CMK (cell line): ENCODE results near the gene TRUB1.
"Not testable (repeated sequence)": the region's sequence is repeated elsewhere in the genome, so short reads cannot be mapped to it uniquely, and the experiment has no call there.

Experiments used
- DNase-seq: peaks from one replicate; pipeline ENCODE4 v3.0.0-alpha.2; 2010; ENCODE audit warnings: low read depth

TRUB1 gene

GRCh38 chr10:114937962-114938855 is at the start of gene TRUB1:
Gene TRUB1 (plus strand): TSS chr10:114938195. CDS start chr10:114938254, 59 bp downstream.
- peak; percentile 59 for DNase-seq

GRCh38 chr10:114893251-114893650 is 44.7 kb upstream of the TRUB1 start:
- DNase-seq: no peak

GRCh38 chr10:114894911-114895310 is 43.1 kb upstream of the TRUB1 start:
- DNase-seq: no peak

- not testable (repeated sequence) for DNase-seq
These were observed 41.0 kb upstream of the TRUB1 start for GRCh38 chr10:114897011-114897410.

- no peak for DNase-seq
These were observed 40.4 kb upstream of the TRUB1 start for GRCh38 chr10:114897593-114897992.

- no peak for DNase-seq
These were observed 38.0 kb upstream of the TRUB1 start for GRCh38 chr10:114899982-114900381.

- no peak for DNase-seq
These were observed 37.3 kb upstream of the TRUB1 start for GRCh38 chr10:114900658-114901057.

- DNase-seq: no peak
These were observed 35.8 kb upstream of the TRUB1 start for GRCh38 chr10:114902151-114902550.

- DNase-seq: no peak
These were observed 32.5 kb upstream of the TRUB1 start for GRCh38 chr10:114905450-114905849.

GRCh38 chr10:114906981-114907380 is 31.0 kb upstream of the TRUB1 start:
- DNase-seq: no peak

- no peak for DNase-seq
These were observed 29.1 kb upstream of the TRUB1 start for GRCh38 chr10:114908896-114909295.

GRCh38 chr10:114911052-114911711 is 26.8 kb upstream of the TRUB1 start:
- DNase-seq: no peak

- DNase-seq: no peak
These were observed 26.1 kb upstream of the TRUB1 start for GRCh38 chr10:114911801-114912469.

- DNase-seq: no peak
These were observed 25.5 kb upstream of the TRUB1 start for GRCh38 chr10:114912470-114912859.

GRCh38 chr10:114914560-114914959 is 23.4 kb upstream of the TRUB1 start:
- no peak for DNase-seq

GRCh38 chr10:114915294-114915693 is 22.7 kb upstream of the TRUB1 start:
- DNase-seq: no peak

- no peak for DNase-seq
These were observed 21.3 kb upstream of the TRUB1 start for GRCh38 chr10:114916653-114917052.

GRCh38 chr10:114917459-114917858 is 20.5 kb upstream of the TRUB1 start:
- no peak for DNase-seq

- no peak for DNase-seq
These were observed 19.9 kb upstream of the TRUB1 start for GRCh38 chr10:114917927-114918672.

GRCh38 chr10:114920459-114920858 is 17.5 kb upstream of the TRUB1 start:
- no peak for DNase-seq

GRCh38 chr10:114922003-114922402 is 16.0 kb upstream of the TRUB1 start:
- DNase-seq: no peak

GRCh38 chr10:114923551-114923950 is 14.4 kb upstream of the TRUB1 start:
- no peak for DNase-seq
